Activated naive CD8-positive, alpha-beta T cell treated with anti-CD3 and anti-CD28 coated beads for 36 hours (primary cell): Measurements from ENCODE around the gene CACNB2. TPM values are rescaled to one million over a fixed set of nuclear protein-coding genes. Genes with fewer than 3 reads are reported as not detected.

Source experiments
- DNase-seq: peaks from one replicate; pipeline ENCODE4 v3.0.0; 2021
- H3K27ac Mint-ChIP-seq: one replicate; pipeline ENCODE4 v1.8.0; 2022; ENCODE audit warnings: mild to moderate bottlenecking, moderate library complexity, mixed read lengths
- H3K27me3 Mint-ChIP-seq: one replicate; pipeline ENCODE4 v1.8.0; 2022; ENCODE audit warnings: mild to moderate bottlenecking, mixed read lengths
- H3K36me3 Mint-ChIP-seq: one replicate; pipeline ENCODE4 v1.8.0; 2021; ENCODE audit warnings: mild to moderate bottlenecking, mixed read lengths
- H3K4me1 Mint-ChIP-seq: one replicate; pipeline ENCODE4 v1.8.0; 2021; ENCODE audit warnings: mixed read lengths
- H3K4me3 Mint-ChIP-seq: one replicate; pipeline ENCODE4 v1.8.0; 2022; ENCODE audit warnings: mild to moderate bottlenecking, moderate library complexity, mixed read lengths
- H3K9me3 Mint-ChIP-seq: one replicate; pipeline ENCODE4 v1.8.0; 2022; ENCODE audit warnings: mixed read lengths
- total RNA-seq, 2 experiments: library from RNA; stranded (reverse); gene quantifications; one replicate each; pipeline ENCODE4 v1.2.3, GENCODE V29; 2021

CACNB2 gene
- total RNA-seq, 2 experiments from 2014 or later = not detected

DNA sequence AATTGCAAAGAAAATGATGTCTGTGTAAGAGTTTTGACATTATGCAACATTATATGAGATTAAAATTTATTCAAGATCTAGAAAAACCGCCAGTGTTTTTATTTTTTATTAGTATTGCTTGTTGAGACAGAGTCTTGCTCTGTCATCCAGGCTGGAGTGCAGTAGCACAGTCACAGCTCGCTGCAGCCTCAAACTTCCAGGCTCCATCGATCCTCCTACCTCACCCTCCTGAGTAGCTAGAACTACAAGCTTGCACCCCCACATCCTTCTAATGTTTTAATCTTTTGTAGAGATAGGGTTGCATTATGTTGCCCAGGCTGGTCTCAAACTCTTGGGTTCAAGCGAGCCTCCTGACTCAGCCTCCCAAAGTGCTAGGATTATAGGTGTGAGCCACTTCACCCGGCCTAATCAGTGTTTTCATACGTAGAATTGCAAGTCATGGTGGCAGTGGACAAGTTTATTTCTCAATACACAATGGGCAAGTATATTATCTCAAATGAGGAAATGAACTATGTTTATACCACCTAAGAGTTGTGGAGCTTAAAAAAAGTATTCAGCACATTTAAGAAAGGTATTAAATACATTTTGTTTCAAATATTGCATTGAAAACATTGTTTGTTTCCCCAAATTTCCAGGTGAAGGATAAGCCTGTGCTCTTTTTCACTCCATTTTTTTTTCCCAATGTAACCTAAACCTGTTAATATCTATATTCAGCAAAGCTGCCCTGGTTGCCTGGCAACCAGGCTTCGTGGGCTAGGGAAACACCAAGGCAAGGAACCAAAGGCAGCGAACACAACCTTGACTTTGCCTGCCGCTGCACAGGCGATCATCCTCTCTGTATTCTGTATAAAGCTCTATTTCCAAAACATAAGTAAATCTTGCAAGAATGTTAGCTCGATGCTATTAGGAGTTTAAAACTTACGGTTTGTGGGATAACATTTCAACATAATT is 163.9 kb downstream of the CACNB2 start:
- H3K36me3 Mint-ChIP-seq = no peaks in the 10 kb centered on the region
- H3K9me3 Mint-ChIP-seq = no peaks in the 10 kb centered on the region
- peaks cover 5% of the 10 kb centered on the region for H3K27me3 Mint-ChIP-seq
- no peaks in the 10 kb centered on the region for H3K4me1 Mint-ChIP-seq
- H3K27ac Mint-ChIP-seq = no peak overlapping the region
- H3K4me3 Mint-ChIP-seq = no peak overlapping the region
- DNase-seq = no peak

DNA sequence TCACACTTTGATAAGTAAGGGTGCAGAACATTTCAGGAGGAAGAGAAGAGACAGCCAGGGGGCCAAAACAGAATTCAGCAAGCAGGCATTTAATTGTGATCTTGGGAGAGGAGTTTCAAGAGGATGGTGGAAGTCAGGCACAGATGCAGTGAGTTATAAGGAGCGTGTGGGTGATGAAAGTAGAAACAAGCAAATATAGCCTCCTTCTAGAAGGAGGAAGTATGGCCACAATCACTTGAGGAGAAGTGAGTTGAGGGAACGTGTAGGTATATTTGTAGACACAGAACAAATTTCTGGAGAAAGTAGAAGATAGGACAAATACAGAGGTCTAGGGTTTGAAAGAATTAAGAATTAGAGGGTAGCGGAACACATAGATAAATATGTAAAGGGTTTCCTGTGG is 165.8 kb downstream of the CACNB2 start:
- Mint-ChIP-seq H3K4me3 (no peak overlapping the region), H3K27me3 (peaks cover 7% of the 10 kb centered on the region), H3K36me3 (no peaks in the 10 kb centered on the region), H3K4me1 (no peaks in the 10 kb centered on the region), H3K9me3 (no peaks in the 10 kb centered on the region), H3K27ac (no peak overlapping the region)
- no peak for DNase-seq

DNA sequence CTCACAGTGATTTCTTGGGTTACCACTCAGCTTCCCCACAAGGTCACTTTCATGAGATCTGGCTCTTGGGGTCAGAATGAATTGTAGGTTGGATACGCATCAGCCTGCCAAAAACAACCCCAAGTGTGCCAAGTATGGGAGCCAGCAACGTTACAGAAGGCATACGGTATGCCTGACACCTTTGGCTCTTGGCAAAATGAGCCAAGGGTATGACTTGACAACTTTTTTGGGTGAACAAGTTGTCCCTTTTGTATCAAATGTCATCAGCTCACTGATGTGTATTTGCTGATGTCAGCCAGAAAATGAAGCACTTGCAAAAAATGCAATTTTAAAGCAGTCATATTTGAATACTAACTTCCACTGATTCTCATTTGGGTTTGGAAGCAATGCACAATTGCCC is 168.4 kb downstream of the CACNB2 start:
- H3K4me1 Mint-ChIP-seq = no peaks in the 10 kb centered on the region
- H3K9me3 Mint-ChIP-seq = no peaks in the 10 kb centered on the region
- H3K27ac Mint-ChIP-seq = no peak overlapping the region
- no peak for DNase-seq
- H3K4me3 Mint-ChIP-seq = no peak overlapping the region
- H3K36me3 Mint-ChIP-seq = no peaks in the 10 kb centered on the region
- H3K27me3 Mint-ChIP-seq = peaks cover 9% of the 10 kb centered on the region

DNA sequence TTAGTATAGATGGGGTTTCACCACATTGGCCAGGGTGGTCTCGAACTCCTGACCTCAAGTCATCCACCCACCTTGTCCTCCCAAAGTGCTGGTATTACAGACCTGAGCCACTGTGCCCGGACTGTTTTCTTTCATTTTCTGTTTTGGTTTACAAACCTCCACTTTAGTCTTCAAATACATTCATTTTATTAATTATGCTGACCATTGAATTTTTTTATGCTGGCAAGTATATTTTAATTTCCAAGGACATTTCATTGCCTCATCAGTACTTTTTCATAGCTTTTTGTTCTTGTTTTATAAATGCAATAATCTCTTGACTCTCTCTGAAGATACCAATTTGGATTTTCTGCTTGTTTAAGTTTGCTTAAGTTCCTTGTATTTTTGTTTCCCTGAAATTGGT is 170.5 kb downstream of the CACNB2 start:
- no peak overlapping the region for H3K27ac Mint-ChIP-seq
- no peaks in the 10 kb centered on the region for H3K36me3 Mint-ChIP-seq
- no peaks in the 10 kb centered on the region for H3K9me3 Mint-ChIP-seq
- peaks cover 9% of the 10 kb centered on the region for H3K27me3 Mint-ChIP-seq
- H3K4me3 Mint-ChIP-seq = no peak overlapping the region
- DNase-seq = no peak
- H3K4me1 Mint-ChIP-seq = no peaks in the 10 kb centered on the region

- Mint-ChIP-seq H3K27ac (no peak overlapping the region), H3K27me3 (peaks cover 12% of the 10 kb centered on the region), H3K4me1 (no peaks in the 10 kb centered on the region), H3K36me3 (no peaks in the 10 kb centered on the region), H3K4me3 (no peak overlapping the region), H3K9me3 (no peaks in the 10 kb centered on the region)
- DNase-seq = no peak
Observed at GRCh38 chr10:18312374-18313139, 172.3 kb downstream of the CACNB2 start.

GRCh38 chr10:18313140-18313530 is 172.9 kb downstream of the CACNB2 start:
- Mint-ChIP-seq H3K27ac (no peak overlapping the region), H3K9me3 (no peaks in the 10 kb centered on the region), H3K4me1 (no peaks in the 10 kb centered on the region), H3K4me3 (no peak overlapping the region), H3K36me3 (no peaks in the 10 kb centered on the region), H3K27me3 (peaks cover 12% of the 10 kb centered on the region)
- no peak for DNase-seq

- no peak overlapping the region for H3K4me3 Mint-ChIP-seq
- no peak for DNase-seq
- no peaks in the 10 kb centered on the region for H3K4me1 Mint-ChIP-seq
- H3K9me3 Mint-ChIP-seq = no peaks in the 10 kb centered on the region
- H3K36me3 Mint-ChIP-seq = no peaks in the 10 kb centered on the region
- H3K27me3 Mint-ChIP-seq = peaks cover 12% of the 10 kb centered on the region
- H3K27ac Mint-ChIP-seq = no peak overlapping the region
Observed at GRCh38 chr10:18313626-18314025, 173.4 kb downstream of the CACNB2 start.

- Mint-ChIP-seq H3K9me3 (peaks cover 5% of the 10 kb centered on the region), H3K36me3 (no peaks in the 10 kb centered on the region), H3K4me1 (no peaks in the 10 kb centered on the region), H3K27me3 (peaks cover 5% of the 10 kb centered on the region), H3K4me3 (no peak overlapping the region), H3K27ac (no peak overlapping the region)
- no peak for DNase-seq
Observed at GRCh38 chr10:18319628-18320027, 179.4 kb downstream of the CACNB2 start.

- Mint-ChIP-seq H3K27ac (no peak overlapping the region), H3K4me1 (no peaks in the 10 kb centered on the region), H3K4me3 (no peak overlapping the region), H3K36me3 (no peaks in the 10 kb centered on the region), H3K9me3 (peaks cover 5% of the 10 kb centered on the region), H3K27me3 (peaks cover 7% of the 10 kb centered on the region)
- no peak for DNase-seq
Observed at GRCh38 chr10:18321371-18321770, 181.1 kb downstream of the CACNB2 start.

GRCh38 chr10:18323916-18324315 is 183.7 kb downstream of the CACNB2 start:
- peaks cover 5% of the 10 kb centered on the region for H3K27me3 Mint-ChIP-seq
- H3K36me3 Mint-ChIP-seq = no peaks in the 10 kb centered on the region
- H3K4me1 Mint-ChIP-seq = no peaks in the 10 kb centered on the region
- H3K9me3 Mint-ChIP-seq = peaks cover 3% of the 10 kb centered on the region
- no peak overlapping the region for H3K27ac Mint-ChIP-seq
- no peak overlapping the region for H3K4me3 Mint-ChIP-seq
- no peak for DNase-seq

GRCh38 chr10:18325410-18325809 is 185.2 kb downstream of the CACNB2 start:
- DNase-seq = no peak
- Mint-ChIP-seq H3K9me3 (no peaks in the 10 kb centered on the region), H3K4me3 (no peak overlapping the region), H3K27me3 (peaks cover 5% of the 10 kb centered on the region), H3K4me1 (no peaks in the 10 kb centered on the region), H3K36me3 (no peaks in the 10 kb centered on the region), H3K27ac (no peak overlapping the region)

DNA sequence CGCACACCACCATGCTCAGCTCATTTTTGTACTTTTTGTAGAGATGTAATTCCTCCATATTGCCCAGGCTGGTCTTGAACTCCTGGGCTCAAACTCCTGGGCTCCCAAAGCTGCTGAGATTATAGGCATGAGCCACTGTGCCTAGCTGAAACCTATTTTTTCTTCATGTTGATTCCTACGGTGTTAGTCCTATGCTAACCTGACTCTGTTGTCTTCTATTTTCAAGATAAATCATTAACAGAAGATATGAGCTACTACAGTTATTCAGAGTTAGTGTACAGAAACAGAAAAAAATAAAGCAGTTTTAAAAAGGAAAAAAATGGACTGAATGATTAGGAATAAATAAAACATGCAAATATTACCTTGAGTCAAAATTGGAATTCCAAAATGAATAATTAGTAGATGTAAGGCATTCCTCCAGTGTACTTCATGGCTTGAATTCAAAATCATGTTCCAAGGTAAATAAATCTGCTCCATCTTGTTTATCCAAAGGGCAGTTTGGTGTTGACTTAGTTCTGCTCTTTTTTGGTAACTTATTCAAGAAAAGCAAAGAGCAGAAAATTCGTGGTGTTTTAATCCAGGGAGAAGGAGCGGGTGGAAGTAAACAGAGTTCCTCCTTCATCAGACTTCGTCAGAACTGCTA is 185.8 kb downstream of the CACNB2 start:
- Mint-ChIP-seq H3K27me3 (peaks cover 5% of the 10 kb centered on the region), H3K9me3 (no peaks in the 10 kb centered on the region), H3K4me3 (no peak overlapping the region), H3K4me1 (no peaks in the 10 kb centered on the region), H3K27ac (no peak overlapping the region), H3K36me3 (no peaks in the 10 kb centered on the region)
- no peak for DNase-seq

DNA sequence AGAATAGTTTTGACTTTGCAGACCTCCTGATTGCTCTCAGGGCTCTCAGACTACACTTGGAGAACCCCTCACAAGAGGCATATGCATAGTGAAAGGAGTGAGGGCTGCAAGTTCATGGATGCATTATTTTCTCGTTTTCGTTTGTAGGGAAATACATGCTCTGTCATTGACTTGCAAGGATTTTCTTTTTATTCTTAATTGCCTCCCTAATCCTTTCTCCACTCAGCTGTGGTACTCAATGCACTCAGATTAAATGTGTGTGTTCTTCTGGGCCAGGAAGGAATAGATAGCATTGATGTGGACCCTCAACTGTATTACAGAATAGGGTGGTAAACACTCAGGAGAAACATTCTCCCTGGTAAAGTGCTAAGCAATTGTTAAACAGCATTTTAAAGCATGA is 188.7 kb downstream of the CACNB2 start:
- Mint-ChIP-seq H3K27ac (no peak overlapping the region), H3K27me3 (peaks cover 5% of the 10 kb centered on the region), H3K4me1 (no peaks in the 10 kb centered on the region), H3K9me3 (no peaks in the 10 kb centered on the region), H3K36me3 (no peaks in the 10 kb centered on the region), H3K4me3 (no peak overlapping the region)
- no peak for DNase-seq

- H3K9me3 Mint-ChIP-seq = no peaks in the 10 kb centered on the region
- DNase-seq = no peak
- H3K4me3 Mint-ChIP-seq = no peak overlapping the region
- no peaks in the 10 kb centered on the region for H3K36me3 Mint-ChIP-seq
- no peak overlapping the region for H3K27ac Mint-ChIP-seq
- H3K27me3 Mint-ChIP-seq = no peaks in the 10 kb centered on the region
- no peaks in the 10 kb centered on the region for H3K4me1 Mint-ChIP-seq
Observed at GRCh38 chr10:18332048-18332447, 191.8 kb downstream of the CACNB2 start.

- H3K9me3 Mint-ChIP-seq = no peaks in the 10 kb centered on the region
- no peak for DNase-seq
- no peaks in the 10 kb centered on the region for H3K4me1 Mint-ChIP-seq
- no peaks in the 10 kb centered on the region for H3K36me3 Mint-ChIP-seq
- no peaks in the 10 kb centered on the region for H3K27me3 Mint-ChIP-seq
- no peak overlapping the region for H3K4me3 Mint-ChIP-seq
- no peak overlapping the region for H3K27ac Mint-ChIP-seq
Observed at GRCh38 chr10:18332484-18332883, 192.3 kb downstream of the CACNB2 start.
